IPS DF 4.7 (cell line): ENCODE results near the gene GJB3.

Experiments
- DNase-seq: peaks from one replicate; pipeline ENCODE4 v3.0.0-alpha.2; 2013; ENCODE audit warnings: low spot score; ENCODE audit errors: extremely low read depth

The GJB3 gene

GRCh38 chr1:34822202-34822601 is 41.2 kb downstream of the GJB3 start:
- DNase-seq: no peak

GRCh38 chr1:34824817-34825454 is 43.9 kb downstream of the GJB3 start:
- no peak for DNase-seq

GRCh38 chr1:34825455-34826091 is 44.6 kb downstream of the GJB3 start:
- no peak for DNase-seq

- DNase-seq: no peak
These were observed 46.4 kb downstream of the GJB3 start for GRCh38 chr1:34827341-34827941.

- DNase-seq: no peak
These were observed 47.6 kb downstream of the GJB3 start for GRCh38 chr1:34828611-34829010.

- no peak for DNase-seq
These were observed 48.2 kb downstream of the GJB3 start for GRCh38 chr1:34829250-34829649.

GRCh38 chr1:34831721-34832246 is 50.8 kb downstream of the GJB3 start:
- DNase-seq: no peak

- DNase-seq: no peak
These were observed 52.7 kb downstream of the GJB3 start for GRCh38 chr1:34833711-34834110.
